Panc1 (cell line): ENCODE data around the gene CCND1. TPM values are rescaled to one million over a fixed set of nuclear protein-coding genes. Genes with fewer than 3 reads are reported as not detected.

ENCODE experiments used
- ATAC-seq: fragments of 200-7000 bp; cut with Tn5 transposase; 2 replicates; pipeline ENCODE4 v1.9.1; 2020; ENCODE audit warnings: mild to moderate bottlenecking, moderate library complexity
- BruUV-seq: library from RNA; stranded (reverse); fragments of 400-500 nt; replicated peaks from 2 replicates; lab custom pipeline; 2021; lab: Mats Ljungman, UMichigan
- CTCF ChIA-PET: fragments of 300-600 bp; sonication (Branson Sonifier 250); formaldehyde crosslinking; loops from one replicate; lab custom pipeline; 2022; ENCODE audit warnings: antibody characterized with exemption; lab: Charles Lee
- POLR2A ChIA-PET: fragments of 300-600 bp; sonication (Branson Sonifier 250); formaldehyde crosslinking; loops from one replicate; lab custom pipeline; 2022; ENCODE audit warnings: antibody characterized with exemption; lab: Charles Lee
- DNase-seq: peaks from one replicate; pipeline ENCODE4 v3.0.0-alpha.2; 2010; ENCODE audit warnings: low read depth, low spot score
- H3K27ac ChIP-seq: 2 replicates; pipeline ENCODE4 v1.5.1; 2011; ENCODE audit warnings: mild to moderate bottlenecking, low read length, inconsistent platforms
- H3K27me3 ChIP-seq: fragments of 200-500 bp; sonication (Bioruptor generic); 2 replicates; pipeline ENCODE4 v1.6.0; 2014; ENCODE audit warnings: low read length, inconsistent platforms; ENCODE audit not compliant: control insufficient read depth, insufficient read depth
- H3K36me3 ChIP-seq: fragments of 200-500 bp; sonication (Bioruptor generic); 2 replicates; pipeline ENCODE4 v1.5.1; 2014; ENCODE audit warnings: inconsistent platforms, mild to moderate bottlenecking, low read length, moderate library complexity; ENCODE audit not compliant: control insufficient read depth, insufficient read depth
- H3K4me1 ChIP-seq: 2 replicates; pipeline ENCODE4 v1.5.1; 2011; ENCODE audit warnings: inconsistent platforms, mild to moderate bottlenecking, low read length, moderate library complexity; ENCODE audit not compliant: control insufficient read depth, insufficient read depth
- H3K4me3 ChIP-seq, 2 experiments: 2 replicates each; pipeline ENCODE4 v1.5.1; 2011 to 2012; ENCODE audit warnings: low read depth in 2 of 2, low read length in 2 of 2, mild to moderate bottlenecking in 2 of 2, inconsistent platforms in 1 of 2, moderate library complexity in 1 of 2
- H3K9me3 ChIP-seq: fragments of 200-500 bp; sonication (Bioruptor generic); 2 replicates; pipeline ENCODE4 v1.5.1; 2014; ENCODE audit warnings: low read depth, mild to moderate bottlenecking, inconsistent platforms, low read length, moderate library complexity; ENCODE audit not compliant: control insufficient read depth, insufficient read depth
- POLR2AphosphoS5 ChIP-seq: IDR thresholded peaks from 2 replicates; pipeline ENCODE4 v1.6.1; 2012; ENCODE audit warnings: mild to moderate bottlenecking, low read depth, low read length, moderate library complexity
- SIN3A ChIP-seq: IDR thresholded peaks from 2 replicates; pipeline ENCODE4 v1.6.1; 2012; ENCODE audit warnings: low read depth, mild to moderate bottlenecking, low read length, moderate library complexity, borderline replicate concordance; ENCODE audit not compliant: insufficient read depth
- TCF7L2 ChIP-seq: IDR thresholded peaks from 2 replicates; pipeline ENCODE4 v1.6.1; 2011; ENCODE audit warnings: mild to moderate bottlenecking, low read depth, low read length, inconsistent platforms
- in situ Hi-C: cut with HindIII; loops from 2 replicates; pipeline ENCODE4 v1.10.0; 2016; ENCODE audit warnings: low sequenced_read_pairs, low pct_unique_long_range_greater_than_20kb
- intact Hi-C: fragments of 100-400 bp; cut with micrococcal nuclease; formaldehyde crosslinking; loops from one replicate; pipeline ENCODE4 v1.10.0; 2022; ENCODE audit not compliant: unreplicated experiment
- total RNA-seq: library from RNA; stranded (reverse); gene quantifications from one replicate; pipeline ENCODE4 v1.2.1, GENCODE V29; 2021; ENCODE audit not compliant: unreplicated experiment
- TF ChIP-seq, protein P1 (sequence below): fragments of 450-650 bp; IDR thresholded peaks from 2 replicates; pipeline ENCODE4 v1.5.1; 2017; ENCODE audit warnings: mild to moderate bottlenecking
- TF ChIP-seq, protein P2 (sequence below), 2 experiments: IDR thresholded peaks; 2 replicates each; pipeline ENCODE4 v1.6.1; 2011 to 2012; ENCODE audit warnings: low read depth in 2 of 2, control low read depth in 1 of 2, low read length in 1 of 2, mild to moderate bottlenecking in 1 of 2, moderate library complexity in 1 of 2; ENCODE audit not compliant: insufficient read depth in 1 of 2

CCND1 gene
- total RNA-seq, 1 experiment from 2014 or later: 259 TPM

GRCh38 chr11:69656536-69657455 is 15.8 kb downstream of the CCND1 start:
- ATAC-seq: no peak
- TF ChIP-seq SIN3A (no peak), TCF7L2 (no peak), POLR2AphosphoS5 (no peak)
- TF ChIP-seq, protein P1, sequence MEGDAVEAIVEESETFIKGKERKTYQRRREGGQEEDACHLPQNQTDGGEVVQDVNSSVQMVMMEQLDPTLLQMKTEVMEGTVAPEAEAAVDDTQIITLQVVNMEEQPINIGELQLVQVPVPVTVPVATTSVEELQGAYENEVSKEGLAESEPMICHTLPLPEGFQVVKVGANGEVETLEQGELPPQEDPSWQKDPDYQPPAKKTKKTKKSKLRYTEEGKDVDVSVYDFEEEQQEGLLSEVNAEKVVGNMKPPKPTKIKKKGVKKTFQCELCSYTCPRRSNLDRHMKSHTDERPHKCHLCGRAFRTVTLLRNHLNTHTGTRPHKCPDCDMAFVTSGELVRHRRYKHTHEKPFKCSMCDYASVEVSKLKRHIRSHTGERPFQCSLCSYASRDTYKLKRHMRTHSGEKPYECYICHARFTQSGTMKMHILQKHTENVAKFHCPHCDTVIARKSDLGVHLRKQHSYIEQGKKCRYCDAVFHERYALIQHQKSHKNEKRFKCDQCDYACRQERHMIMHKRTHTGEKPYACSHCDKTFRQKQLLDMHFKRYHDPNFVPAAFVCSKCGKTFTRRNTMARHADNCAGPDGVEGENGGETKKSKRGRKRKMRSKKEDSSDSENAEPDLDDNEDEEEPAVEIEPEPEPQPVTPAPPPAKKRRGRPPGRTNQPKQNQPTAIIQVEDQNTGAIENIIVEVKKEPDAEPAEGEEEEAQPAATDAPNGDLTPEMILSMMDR: no peak
- TF ChIP-seq, protein P2, sequence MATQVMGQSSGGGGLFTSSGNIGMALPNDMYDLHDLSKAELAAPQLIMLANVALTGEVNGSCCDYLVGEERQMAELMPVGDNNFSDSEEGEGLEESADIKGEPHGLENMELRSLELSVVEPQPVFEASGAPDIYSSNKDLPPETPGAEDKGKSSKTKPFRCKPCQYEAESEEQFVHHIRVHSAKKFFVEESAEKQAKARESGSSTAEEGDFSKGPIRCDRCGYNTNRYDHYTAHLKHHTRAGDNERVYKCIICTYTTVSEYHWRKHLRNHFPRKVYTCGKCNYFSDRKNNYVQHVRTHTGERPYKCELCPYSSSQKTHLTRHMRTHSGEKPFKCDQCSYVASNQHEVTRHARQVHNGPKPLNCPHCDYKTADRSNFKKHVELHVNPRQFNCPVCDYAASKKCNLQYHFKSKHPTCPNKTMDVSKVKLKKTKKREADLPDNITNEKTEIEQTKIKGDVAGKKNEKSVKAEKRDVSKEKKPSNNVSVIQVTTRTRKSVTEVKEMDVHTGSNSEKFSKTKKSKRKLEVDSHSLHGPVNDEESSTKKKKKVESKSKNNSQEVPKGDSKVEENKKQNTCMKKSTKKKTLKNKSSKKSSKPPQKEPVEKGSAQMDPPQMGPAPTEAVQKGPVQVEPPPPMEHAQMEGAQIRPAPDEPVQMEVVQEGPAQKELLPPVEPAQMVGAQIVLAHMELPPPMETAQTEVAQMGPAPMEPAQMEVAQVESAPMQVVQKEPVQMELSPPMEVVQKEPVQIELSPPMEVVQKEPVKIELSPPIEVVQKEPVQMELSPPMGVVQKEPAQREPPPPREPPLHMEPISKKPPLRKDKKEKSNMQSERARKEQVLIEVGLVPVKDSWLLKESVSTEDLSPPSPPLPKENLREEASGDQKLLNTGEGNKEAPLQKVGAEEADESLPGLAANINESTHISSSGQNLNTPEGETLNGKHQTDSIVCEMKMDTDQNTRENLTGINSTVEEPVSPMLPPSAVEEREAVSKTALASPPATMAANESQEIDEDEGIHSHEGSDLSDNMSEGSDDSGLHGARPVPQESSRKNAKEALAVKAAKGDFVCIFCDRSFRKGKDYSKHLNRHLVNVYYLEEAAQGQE (IDR thresholded peaks at IDR 0.05; ENCODE audit: insufficient read depth in 1 of 2, low read depth in 2 of 2, low read length in 1 of 2): no peak
- in situ Hi-C loops: no loop called here
- BruUV-seq: no TSS peak
- H3K4me3 ChIP-seq: no peak overlapping the region
- no peak for DNase-seq
- intact Hi-C loops: no loop called here
- H3K36me3 ChIP-seq: peaks cover 8% of the 10 kb centered on the region
- peaks cover 30% of the 10 kb centered on the region for H3K4me1 ChIP-seq
- ChIA-PET CTCF (interaction anchor here (0.6 to 1.3 kb wide), 3 partner anchors 13 to 708 kb away, joined by 3 read pairs; no protein-coding TSS in a partner anchor), POLR2A (interaction anchor here (0.5 kb wide), 1 partner anchor 687 kb away, joined by 11 read pairs; no protein-coding TSS in a partner anchor)
- H3K27me3 ChIP-seq: no peaks in the 10 kb centered on the region
- H3K9me3 ChIP-seq: no peaks in the 10 kb centered on the region
- H3K27ac ChIP-seq: no peak overlapping the region

- H3K27ac ChIP-seq: no peak overlapping the region
- no peak overlapping the region for H3K4me3 ChIP-seq
- peaks cover 30% of the 10 kb centered on the region for H3K4me1 ChIP-seq
- no TSS peak for BruUV-seq
- TF ChIP-seq, protein P2 (IDR thresholded peaks at IDR 0.05; ENCODE audit: insufficient read depth in 1 of 2, low read depth in 2 of 2, low read length in 1 of 2): no peak
- in situ Hi-C loops (no loop called here), intact Hi-C loops (no loop called here)
- no peak for DNase-seq
- ChIA-PET CTCF (interaction anchor here (1.3 kb wide), 1 partner anchor 13 kb away, joined by 3 read pairs; no protein-coding TSS in a partner anchor), POLR2A (no interaction called here)
- no peak for ATAC-seq
- no peaks in the 10 kb centered on the region for H3K27me3 ChIP-seq
- no peaks in the 10 kb centered on the region for H3K9me3 ChIP-seq
- H3K36me3 ChIP-seq: peaks cover 4% of the 10 kb centered on the region; the same call in 1 of the 2 replicates
These were observed 16.5 kb downstream of the CCND1 start for GRCh38 chr11:69657456-69657910.
